Spleen (tissue), 11 donors: ENCODE results near the gene DPYSL3. TPM values are rescaled to one million over a fixed set of nuclear protein-coding genes. Genes with fewer than 3 reads are reported as not detected.

ENCODE experiments used
- DNase-seq: peaks from one replicate; pipeline ENCODE4 v3.0.0-alpha.2; 2020
- H3K27ac ChIP-seq, 8 donors: fragments of 200-600 bp; sonication (generic) in 7 of 8; 1 replicate in 4 of 8; 2 replicates in 4 of 8; pipeline versions ENCODE4 v1.5.0 to v1.8.0; 2016 to 2021; ENCODE audit warnings: inconsistent platforms in 4 of 8, mild to moderate bottlenecking in 4 of 8, moderate library complexity in 1 of 8
- H3K27me3 ChIP-seq, 7 donors: fragments of 200-600 bp; sonication (generic) in 6 of 7; replicated peaks in 1 of 7; 1 replicate in 4 of 7; 2 replicates in 3 of 7; pipeline versions ENCODE4 v1.5.0 to v1.8.0; 2016 to 2021; ENCODE audit warnings: inconsistent platforms in 3 of 7, mild to moderate bottlenecking in 1 of 7
- H3K36me3 ChIP-seq, 6 donors: fragments of 200-600 bp; sonication (generic) in 5 of 6; 1 replicate in 4 of 6; 2 replicates in 2 of 6; pipeline versions ENCODE4 v1.5.0 to v1.8.0; 2016 to 2021; ENCODE audit warnings: inconsistent platforms in 2 of 6
- H3K4me1 ChIP-seq, 6 donors: fragments of 200-600 bp; sonication (generic) in 5 of 6; 1 replicate in 3 of 6; 2 replicates in 3 of 6; pipeline versions ENCODE4 v1.5.0 to v1.8.0; 2016 to 2021; ENCODE audit warnings: inconsistent platforms in 3 of 6
- H3K4me3 ChIP-seq, 8 donors: fragments of 200-600 bp; sonication (generic) in 7 of 8; 1 replicate in 4 of 8; 2 replicates in 4 of 8; pipeline versions ENCODE4 v1.5.0 to v1.8.0; 2016 to 2021; ENCODE audit warnings: inconsistent platforms in 4 of 8, mild to moderate bottlenecking in 4 of 8, moderate library complexity in 2 of 8
- H3K9me3 ChIP-seq, 8 donors: fragments of 200-600 bp; sonication (generic) in 7 of 8; 1 replicate in 4 of 8; 2 replicates in 4 of 8; pipeline versions ENCODE4 v1.5.0 to v1.8.0; 2016 to 2021; ENCODE audit warnings: inconsistent platforms in 4 of 8
- POLR2A ChIP-seq, 3 donors: fragments of 450-650 bp; IDR thresholded peaks; one replicate each; pipeline ENCODE4 v1.5.1; 2017; ENCODE audit warnings: antibody characterized with exemption in 3 of 3, mild to moderate bottlenecking in 1 of 3
- POLR2AphosphoS5 ChIP-seq, 3 donors: sonication (generic); formaldehyde crosslinking; IDR thresholded peaks; one replicate each; pipeline ENCODE4 v1.5.1; 2017; ENCODE audit warnings: antibody characterized with exemption in 3 of 3
- WGBS, 5 donors: extraction: QIAGEN DNeasy Blood & Tissue Kit in 3 of 5; methylation state at CpG; one replicate each; pipeline versions ENCODE4 v1.1.5 to v1.1.7; 2013 to 2018; 5-methylcytosine and 5-hydroxymethylcytosine counted together
- intact Hi-C: fragments of 100-400 bp; cut with DNase I; formaldehyde crosslinking; loops from one replicate; pipeline ENCODE4 v1.15.0; 2023; ENCODE audit warnings: low total_unique reads
- polyA plus RNA-seq, 3 donors: library from polyadenylated mRNA; stranded (reverse); fragments of 200-250 nt; gene quantifications; one replicate each; pipeline ENCODE4 v1.2.1, GENCODE V29; 2013
- total RNA-seq, 7 donors: library from RNA; depleted of rRNA in 3 of 7; stranded (reverse); fragments of >200 nt in 3 of 7; fragmentation: NEBNext Ultra II Directional in 4 of 7; extraction: Animal tissue kit (Norgen Biotek cat#: 25700) in 4 of 7; gene quantifications; one replicate each; pipeline versions ENCODE4 v1.1.0 to v1.2.1, GENCODE V29; 2016 to 2021
- TF ChIP-seq, protein P1 (sequence below), 11 experiments: fragments of 200-600 bp in 7 of 11; fragments of 450-650 bp in 4 of 11; sonication (generic) in 4 of 11; IDR thresholded peaks in 8 of 11; conservative IDR thresholded peaks in 3 of 11; 1 replicate in 7 of 11; 2 replicates in 4 of 11; pipeline versions ENCODE4 v1.4.0 to v1.8.0; 2016 to 2021; ENCODE audit warnings: antibody characterized with exemption in 11 of 11, inconsistent platforms in 4 of 11, mild to moderate bottlenecking in 1 of 11
- donor health status: healthy with polysubstance abuse.
- donor health status: DM: no; HTN: no; CAD: no; lungs with moderate emphysema.
- donor health status: DM: no; HTN: no; CAD: no.
- donor health status: Bipolar disorder and iron deficiency.
- donor health status: healthy.
- donor health status: DM: no; HTN: no; CAD: no.
- donor health status: DM: yes; HTN: yes; CAD: no.

The DPYSL3 gene
- total and polyA plus RNA-seq, 10 donors = 10.0 to 58.2 (median 40.4) TPM

DNA sequence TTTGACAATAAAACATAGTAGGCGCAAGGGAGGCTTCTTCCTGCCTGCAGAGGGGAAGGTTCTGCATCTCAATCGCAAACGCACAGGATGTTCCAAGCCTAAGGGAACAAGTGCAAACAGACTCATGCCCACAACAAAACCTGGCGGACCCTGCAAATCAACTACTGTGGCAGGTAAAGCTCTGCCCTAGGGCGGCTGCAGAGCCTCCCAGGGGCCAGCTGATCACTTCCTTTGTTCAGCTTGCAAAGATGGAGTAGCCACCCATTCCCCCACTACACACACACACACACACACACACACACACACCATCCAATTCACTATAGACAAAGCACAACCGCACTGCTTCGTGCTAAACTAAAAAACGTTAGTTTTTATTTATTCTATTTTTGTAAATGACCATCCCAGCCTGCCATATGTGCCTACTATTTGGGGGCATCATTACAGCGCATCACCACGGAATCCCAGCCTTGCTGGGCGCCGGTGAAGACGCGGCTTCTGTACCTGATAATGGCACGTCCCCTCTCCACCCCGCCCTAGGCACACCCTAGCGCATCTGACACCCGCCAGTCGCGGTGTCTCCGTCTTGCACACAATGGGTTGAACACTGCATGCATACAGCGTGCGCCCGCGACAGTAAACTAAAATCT, 57.6 kb downstream of the DPYSL3 start:
- H3K4me1 ChIP-seq = peaks cover 0 to 40% (median 21%) of the 10 kb centered on the region in 6 donors
- H3K4me3 ChIP-seq = peak overlapping the region in 4 of 8 donors; percentile 49 to 80 (median 63)
- peaks cover 0 to 61% (median 19%) of the 10 kb centered on the region in 7 donors for H3K27me3 ChIP-seq
- H3K36me3 ChIP-seq = no peaks in the 10 kb centered on the region
- peak overlapping the region in 1 of 8 donors; percentile 80 for H3K27ac ChIP-seq
- H3K9me3 ChIP-seq = no peaks in the 10 kb centered on the region
- peak; percentile 68 for DNase-seq
- TF ChIP-seq, protein P1, sequence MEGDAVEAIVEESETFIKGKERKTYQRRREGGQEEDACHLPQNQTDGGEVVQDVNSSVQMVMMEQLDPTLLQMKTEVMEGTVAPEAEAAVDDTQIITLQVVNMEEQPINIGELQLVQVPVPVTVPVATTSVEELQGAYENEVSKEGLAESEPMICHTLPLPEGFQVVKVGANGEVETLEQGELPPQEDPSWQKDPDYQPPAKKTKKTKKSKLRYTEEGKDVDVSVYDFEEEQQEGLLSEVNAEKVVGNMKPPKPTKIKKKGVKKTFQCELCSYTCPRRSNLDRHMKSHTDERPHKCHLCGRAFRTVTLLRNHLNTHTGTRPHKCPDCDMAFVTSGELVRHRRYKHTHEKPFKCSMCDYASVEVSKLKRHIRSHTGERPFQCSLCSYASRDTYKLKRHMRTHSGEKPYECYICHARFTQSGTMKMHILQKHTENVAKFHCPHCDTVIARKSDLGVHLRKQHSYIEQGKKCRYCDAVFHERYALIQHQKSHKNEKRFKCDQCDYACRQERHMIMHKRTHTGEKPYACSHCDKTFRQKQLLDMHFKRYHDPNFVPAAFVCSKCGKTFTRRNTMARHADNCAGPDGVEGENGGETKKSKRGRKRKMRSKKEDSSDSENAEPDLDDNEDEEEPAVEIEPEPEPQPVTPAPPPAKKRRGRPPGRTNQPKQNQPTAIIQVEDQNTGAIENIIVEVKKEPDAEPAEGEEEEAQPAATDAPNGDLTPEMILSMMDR (IDR thresholded peaks at IDR 0.05 in 8 of 11, conservative IDR thresholded peaks at IDR 0.05 in 3 of 11) = no peak
- TF ChIP-seq POLR2A (IDR thresholded peaks at IDR 0.05) (no peak), POLR2AphosphoS5 (IDR thresholded peaks at IDR 0.05) (no peak)
- WGBS, 5 donors = 19 to 34% (median 25%) methylated on average over 25 of the region's 25 CpGs
- intact Hi-C loops = loop anchor here (5.0 kb wide), 1 partner anchor 100 kb away; no protein-coding TSS in a partner anchor

DNA sequence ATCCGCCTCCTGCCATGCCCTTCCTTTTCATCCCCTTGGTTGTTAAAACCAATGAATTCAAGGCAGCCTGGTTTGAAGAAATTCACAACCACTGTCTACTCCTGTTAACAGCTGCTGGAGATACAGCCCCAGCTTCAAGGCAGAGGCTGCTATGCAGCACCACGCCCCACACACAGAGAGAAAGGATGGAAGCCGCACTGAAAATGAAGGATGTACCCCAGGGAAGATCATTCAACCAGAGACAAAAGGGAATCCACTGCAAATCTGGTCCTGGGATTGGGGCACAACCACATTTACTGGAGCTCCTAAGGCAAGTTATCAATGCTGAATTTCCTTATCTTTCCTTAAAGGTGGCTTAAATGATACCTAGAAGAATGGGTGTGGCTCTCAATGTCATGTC, 58.7 kb downstream of the DPYSL3 start:
- no peak for DNase-seq
- no peak overlapping the region for H3K4me3 ChIP-seq
- TF ChIP-seq, protein P1 (IDR thresholded peaks at IDR 0.05 in 8 of 11, conservative IDR thresholded peaks at IDR 0.05 in 3 of 11) = no peak
- no peak for TF ChIP-seq POLR2AphosphoS5 (IDR thresholded peaks at IDR 0.05)
- H3K36me3 ChIP-seq = no peaks in the 10 kb centered on the region
- H3K27ac ChIP-seq = no peak overlapping the region
- intact Hi-C loops = loop anchor here (5.0 kb wide), 1 partner anchor 101 kb away; no protein-coding TSS in a partner anchor
- WGBS, 5 donors = 86 to 94% (median 93%) methylated on average over 3 of the region's 3 CpGs
- no peaks in the 10 kb centered on the region for H3K9me3 ChIP-seq
- peaks cover 0 to 50% (median 19%) of the 10 kb centered on the region in 7 donors for H3K27me3 ChIP-seq
- H3K4me1 ChIP-seq = peaks cover 0 to 40% (median 21%) of the 10 kb centered on the region in 6 donors

DNA sequence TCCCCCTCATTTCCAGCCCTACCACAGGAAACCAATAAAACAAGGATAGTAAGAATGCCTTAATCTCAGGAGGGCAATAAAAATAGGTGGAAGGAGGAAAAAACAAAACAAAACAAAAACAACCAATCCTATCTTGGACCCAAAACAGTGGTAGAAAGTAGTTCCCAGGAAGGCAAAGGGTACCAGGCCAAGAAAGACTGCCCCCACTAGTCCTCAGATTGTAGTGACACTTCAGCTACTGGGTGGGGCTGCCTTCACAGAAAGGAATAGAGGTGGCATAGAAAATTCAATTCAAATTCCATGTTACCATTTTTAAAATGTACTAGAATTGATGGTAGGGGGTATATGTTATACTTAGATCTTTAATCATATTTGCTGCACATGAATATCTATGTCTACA, 59.3 kb downstream of the DPYSL3 start:
- H3K4me3 ChIP-seq = no peak overlapping the region
- intact Hi-C loops = loop anchor here (5.0 kb wide), 1 partner anchor 102 kb away; no protein-coding TSS in a partner anchor
- DNase-seq = no peak

DNA sequence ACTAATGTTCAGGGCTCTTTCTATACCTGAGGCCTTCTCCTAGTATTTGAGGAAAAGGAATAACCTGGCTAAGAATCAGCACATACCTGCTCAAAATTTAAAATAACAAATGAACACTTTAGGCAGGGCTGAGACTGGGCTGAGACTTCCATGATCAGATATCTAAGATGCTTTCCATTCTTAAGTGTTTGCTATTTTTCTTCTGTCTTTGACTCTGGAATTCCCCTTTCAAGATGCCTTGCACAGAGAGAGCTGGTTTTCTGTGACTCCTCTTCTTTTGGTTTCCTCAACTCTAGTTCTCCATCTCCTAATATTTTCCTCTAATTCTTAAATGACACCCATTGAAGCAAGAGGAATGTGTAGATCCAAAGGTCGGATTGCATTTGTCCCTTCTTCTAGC, 61.1 kb downstream of the DPYSL3 start:
- 55 to 86% (median 68%) methylated on average over 1 of the region's 1 CpG for WGBS, 5 donors
- H3K27me3 ChIP-seq = peaks cover 0 to 28% (median 10%) of the 10 kb centered on the region in 7 donors
- no peak for TF ChIP-seq POLR2A (IDR thresholded peaks at IDR 0.05)
- no peak for TF ChIP-seq POLR2AphosphoS5 (IDR thresholded peaks at IDR 0.05)
- TF ChIP-seq, protein P1 (IDR thresholded peaks at IDR 0.05 in 8 of 11, conservative IDR thresholded peaks at IDR 0.05 in 3 of 11) = no peak
- H3K4me1 ChIP-seq = peaks cover 0 to 20% (median 11%) of the 10 kb centered on the region in 6 donors
- no peaks in the 10 kb centered on the region for H3K36me3 ChIP-seq
- no peak overlapping the region for H3K4me3 ChIP-seq
- intact Hi-C loops = no loop called here
- no peak overlapping the region for H3K27ac ChIP-seq
- no peaks in the 10 kb centered on the region for H3K9me3 ChIP-seq
- DNase-seq = no peak

More for the DNA sequence above, 59.3 kb downstream of the DPYSL3 start:
- TF ChIP-seq POLR2AphosphoS5 (IDR thresholded peaks at IDR 0.05) = no peak
- TF ChIP-seq, protein P1 (IDR thresholded peaks at IDR 0.05 in 8 of 11, conservative IDR thresholded peaks at IDR 0.05 in 3 of 11) = no peak
- no peak for TF ChIP-seq POLR2A (IDR thresholded peaks at IDR 0.05)
- H3K9me3 ChIP-seq = no peaks in the 10 kb centered on the region
- no peak overlapping the region for H3K27ac ChIP-seq
- no peaks in the 10 kb centered on the region for H3K36me3 ChIP-seq
- peaks cover 0 to 47% (median 19%) of the 10 kb centered on the region in 7 donors for H3K27me3 ChIP-seq
- H3K4me1 ChIP-seq = peaks cover 0 to 36% (median 21%) of the 10 kb centered on the region in 6 donors
